ENCODE measurements around the gene ERMAP. TPM values are rescaled to one million over a fixed set of nuclear protein-coding genes. Genes with fewer than 3 reads are reported as not detected.

Gene ERMAP, protein sequence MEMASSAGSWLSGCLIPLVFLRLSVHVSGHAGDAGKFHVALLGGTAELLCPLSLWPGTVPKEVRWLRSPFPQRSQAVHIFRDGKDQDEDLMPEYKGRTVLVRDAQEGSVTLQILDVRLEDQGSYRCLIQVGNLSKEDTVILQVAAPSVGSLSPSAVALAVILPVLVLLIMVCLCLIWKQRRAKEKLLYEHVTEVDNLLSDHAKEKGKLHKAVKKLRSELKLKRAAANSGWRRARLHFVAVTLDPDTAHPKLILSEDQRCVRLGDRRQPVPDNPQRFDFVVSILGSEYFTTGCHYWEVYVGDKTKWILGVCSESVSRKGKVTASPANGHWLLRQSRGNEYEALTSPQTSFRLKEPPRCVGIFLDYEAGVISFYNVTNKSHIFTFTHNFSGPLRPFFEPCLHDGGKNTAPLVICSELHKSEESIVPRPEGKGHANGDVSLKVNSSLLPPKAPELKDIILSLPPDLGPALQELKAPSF
- total RNA-seq (9.2 and 9.5 TPM in 2 replicates), polyA plus RNA-seq (4.1 and 5.7 TPM in 2 replicates)

DNA sequence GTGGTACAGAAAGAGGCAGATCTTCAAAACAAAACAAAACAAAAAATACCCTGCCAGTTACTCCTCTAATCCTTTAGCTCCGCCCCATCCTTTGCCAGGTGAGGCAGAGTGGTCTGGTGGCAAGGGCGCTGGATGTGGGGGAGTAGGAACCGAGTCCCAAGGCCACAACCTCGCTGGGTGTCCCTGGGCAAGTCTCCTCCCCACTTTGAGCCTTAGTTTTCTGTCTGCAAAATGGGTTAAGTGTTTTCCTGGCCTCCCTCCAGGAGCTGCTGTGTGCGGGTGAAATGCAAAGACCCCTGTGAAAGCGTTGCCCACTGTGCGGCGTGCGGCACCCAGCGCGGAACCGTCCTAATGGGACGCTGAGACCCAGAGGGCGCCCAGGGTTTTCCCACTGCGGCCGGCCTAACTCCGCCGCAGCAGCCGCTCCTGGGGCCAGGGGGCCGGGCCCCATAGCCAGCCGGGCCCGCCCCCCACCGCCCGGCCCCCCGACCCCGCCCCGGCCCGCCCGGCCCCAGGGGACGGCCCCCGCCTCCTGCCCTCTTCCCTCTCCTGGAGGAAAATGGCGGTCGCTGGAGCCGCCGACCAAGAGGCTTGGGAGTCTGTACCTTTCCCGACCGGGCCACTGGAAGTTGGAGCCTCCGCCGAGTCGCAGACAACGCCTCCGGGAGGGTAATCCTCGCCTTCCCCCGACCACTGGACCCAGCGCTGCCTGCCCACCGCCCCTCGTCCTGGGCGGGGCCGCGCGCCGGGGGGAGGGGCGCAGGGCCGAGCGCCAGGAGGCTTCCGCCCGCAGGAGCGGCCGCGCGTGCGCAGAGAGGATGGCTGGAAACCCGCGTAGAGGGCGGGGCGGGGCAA is at the start of gene ERMAP, which contains the start of gene SVBP:
Gene ERMAP (plus strand): TSS at position 538 of the 855 bp plus-strand sequence. CDS start 13,327 bp downstream, outside the sequence.
Gene SVBP (minus strand): TSS at position 813 of the 855 bp plus-strand sequence. CDS start 853 bp downstream, outside the sequence.
- Histone ChIP-seq H3K36me3 (no peaks in the 10 kb centered on the region), H3K4me1 (ENCODE audit: low read depth) (peaks cover 10% of the 10 kb centered on the region), H3K9me3 (ENCODE audit: low read depth) (no peaks in the 10 kb centered on the region), H3K27me3 (no peaks in the 10 kb centered on the region), H3K4me3 (peak within 1 kb of the TSS; percentile 82), H3K27ac (peak within 1 kb of the TSS; percentile 100)
- TF ChIP-seq, protein P1, sequence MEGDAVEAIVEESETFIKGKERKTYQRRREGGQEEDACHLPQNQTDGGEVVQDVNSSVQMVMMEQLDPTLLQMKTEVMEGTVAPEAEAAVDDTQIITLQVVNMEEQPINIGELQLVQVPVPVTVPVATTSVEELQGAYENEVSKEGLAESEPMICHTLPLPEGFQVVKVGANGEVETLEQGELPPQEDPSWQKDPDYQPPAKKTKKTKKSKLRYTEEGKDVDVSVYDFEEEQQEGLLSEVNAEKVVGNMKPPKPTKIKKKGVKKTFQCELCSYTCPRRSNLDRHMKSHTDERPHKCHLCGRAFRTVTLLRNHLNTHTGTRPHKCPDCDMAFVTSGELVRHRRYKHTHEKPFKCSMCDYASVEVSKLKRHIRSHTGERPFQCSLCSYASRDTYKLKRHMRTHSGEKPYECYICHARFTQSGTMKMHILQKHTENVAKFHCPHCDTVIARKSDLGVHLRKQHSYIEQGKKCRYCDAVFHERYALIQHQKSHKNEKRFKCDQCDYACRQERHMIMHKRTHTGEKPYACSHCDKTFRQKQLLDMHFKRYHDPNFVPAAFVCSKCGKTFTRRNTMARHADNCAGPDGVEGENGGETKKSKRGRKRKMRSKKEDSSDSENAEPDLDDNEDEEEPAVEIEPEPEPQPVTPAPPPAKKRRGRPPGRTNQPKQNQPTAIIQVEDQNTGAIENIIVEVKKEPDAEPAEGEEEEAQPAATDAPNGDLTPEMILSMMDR (IDR thresholded peaks at IDR 0.05; ENCODE audit: low read depth, low read length) = no peak
- DNase-seq (ENCODE audit: low read depth in 1 of 2, low spot score in 1 of 2) = peak; percentile 90 to 96

DNA sequence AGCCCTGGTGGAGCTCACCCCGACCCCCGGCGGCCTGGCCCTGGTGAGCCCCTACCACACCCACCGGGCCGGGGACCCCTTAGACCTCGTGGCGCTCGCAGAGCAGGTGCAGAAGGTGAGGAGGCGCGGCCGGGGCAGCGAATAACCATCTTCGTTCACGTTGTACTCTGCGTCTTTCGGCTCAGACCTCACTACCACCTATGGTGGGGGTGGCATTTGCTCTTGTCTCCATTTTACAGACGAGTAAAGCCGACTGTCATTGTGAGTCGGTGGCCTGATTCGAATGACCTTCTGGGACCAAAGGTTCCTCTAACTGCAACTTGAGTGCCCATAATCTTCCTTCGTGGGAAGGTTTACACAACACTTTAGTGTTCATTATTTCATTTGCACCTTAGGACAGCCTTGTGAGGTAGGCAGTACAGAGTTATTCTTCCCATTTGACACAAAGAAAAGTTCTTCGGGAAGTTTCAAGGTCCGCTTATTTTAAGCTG is 49.4 kb upstream of the ERMAP start:
- no peaks in the 10 kb centered on the region for H3K27me3 ChIP-seq
- no peaks in the 10 kb centered on the region for H3K9me3 ChIP-seq (ENCODE audit: low read depth)
- H3K36me3 ChIP-seq = no peaks in the 10 kb centered on the region
- peak overlapping the region; percentile 81 for H3K27ac ChIP-seq
- no peak for DNase-seq (ENCODE audit: low read depth in 1 of 2, low spot score in 1 of 2)
- H3K4me3 ChIP-seq = peak overlapping the region; percentile 58
- peaks cover 24% of the 10 kb centered on the region for H3K4me1 ChIP-seq (ENCODE audit: low read depth)
- TF ChIP-seq, protein P1 (IDR thresholded peaks at IDR 0.05; ENCODE audit: low read depth, low read length) = no peak

DNA sequence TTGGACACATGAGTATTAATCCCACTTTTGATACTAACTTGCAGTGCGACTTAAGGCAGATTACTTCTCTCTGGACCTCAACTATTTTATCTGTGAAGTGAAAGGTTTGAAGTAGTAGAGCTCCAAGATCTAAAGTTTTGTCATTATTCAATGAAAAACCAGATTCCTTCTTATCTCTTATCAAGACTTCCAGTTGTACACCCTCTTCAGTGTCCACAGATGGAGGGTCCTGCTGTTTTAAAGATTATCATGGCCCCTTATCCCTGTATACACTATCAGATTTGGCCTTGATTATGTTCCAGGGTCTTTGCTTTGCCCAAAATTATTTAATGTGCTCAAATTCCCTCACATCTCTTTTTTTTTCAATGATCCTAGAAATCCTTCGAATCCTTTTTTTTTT is 48.8 kb upstream of the ERMAP start:
- no peaks in the 10 kb centered on the region for H3K36me3 ChIP-seq
- no peak for DNase-seq (ENCODE audit: low read depth in 1 of 2, low spot score in 1 of 2)
- H3K4me1 ChIP-seq (ENCODE audit: low read depth) = peaks cover 24% of the 10 kb centered on the region
- peak overlapping the region; percentile 58 for H3K4me3 ChIP-seq
- no peaks in the 10 kb centered on the region for H3K27me3 ChIP-seq
- no peaks in the 10 kb centered on the region for H3K9me3 ChIP-seq (ENCODE audit: low read depth)
- peak overlapping the region; percentile 81 for H3K27ac ChIP-seq
- TF ChIP-seq, protein P1 (IDR thresholded peaks at IDR 0.05; ENCODE audit: low read depth, low read length) = no peak

DNA sequence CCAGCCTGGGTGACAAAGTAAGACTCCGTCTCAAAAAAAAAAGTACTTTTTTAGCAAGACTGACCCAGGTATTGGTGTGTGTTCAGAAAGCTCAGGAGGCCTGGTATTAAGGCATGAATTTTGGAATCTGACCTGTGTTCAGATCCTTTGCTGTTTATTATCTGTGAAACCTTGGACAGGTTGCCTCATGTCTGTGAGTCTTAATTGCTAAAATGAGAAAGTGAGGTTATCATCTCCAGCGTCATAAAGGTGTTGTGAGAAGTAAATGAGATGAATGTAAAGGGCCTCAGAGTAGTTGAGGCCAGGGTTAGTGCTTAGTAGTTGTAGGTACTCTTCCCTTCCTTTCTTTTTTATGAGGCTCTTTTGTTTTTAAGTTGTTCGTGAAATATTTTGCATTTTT is 47.1 kb upstream of the ERMAP start:
- Histone ChIP-seq H3K27ac (no peak overlapping the region), H3K4me1 (ENCODE audit: low read depth) (peaks cover 18% of the 10 kb centered on the region), H3K4me3 (no peak overlapping the region), H3K27me3 (no peaks in the 10 kb centered on the region), H3K9me3 (ENCODE audit: low read depth) (no peaks in the 10 kb centered on the region), H3K36me3 (peaks cover 14% of the 10 kb centered on the region)
- DNase-seq (ENCODE audit: low read depth in 1 of 2, low spot score in 1 of 2) = no peak
- TF ChIP-seq, protein P1 (IDR thresholded peaks at IDR 0.05; ENCODE audit: low read depth, low read length) = no peak

DNA sequence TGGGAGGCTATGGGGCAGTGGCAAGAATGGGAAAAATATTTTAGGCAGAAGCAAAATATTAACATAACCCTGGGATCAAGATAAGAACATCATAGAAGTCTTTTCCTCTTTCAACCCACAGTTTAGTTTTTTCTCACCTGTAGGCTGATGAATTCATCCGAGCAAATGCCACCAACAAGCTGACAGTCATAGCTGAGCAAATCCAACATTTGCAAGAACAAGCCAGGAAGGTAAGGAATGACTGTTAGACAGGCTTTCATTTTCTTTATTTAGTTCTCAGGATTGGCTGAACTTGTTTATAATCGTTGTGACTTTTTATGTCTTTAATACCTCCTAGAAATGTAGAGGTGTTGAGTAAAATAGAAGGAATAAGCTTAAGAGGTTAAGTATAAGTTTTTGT is 43.5 kb upstream of the ERMAP start:
- DNase-seq (ENCODE audit: low read depth in 1 of 2, low spot score in 1 of 2) = no peak
- Histone ChIP-seq H3K9me3 (ENCODE audit: low read depth) (no peaks in the 10 kb centered on the region), H3K27ac (no peak overlapping the region), H3K27me3 (no peaks in the 10 kb centered on the region), H3K36me3 (peaks cover 34% of the 10 kb centered on the region), H3K4me3 (no peak overlapping the region), H3K4me1 (ENCODE audit: low read depth) (peaks cover 6% of the 10 kb centered on the region)
- TF ChIP-seq, protein P1 (IDR thresholded peaks at IDR 0.05; ENCODE audit: low read depth, low read length) = no peak
